GM19023 (cell line): Measurements from ENCODE around the gene ZIC3.
"Not testable (repeated sequence)": the region's sequence is repeated elsewhere in the genome, so short reads cannot be mapped to it uniquely, and the experiment has no call there.

ENCODE experiments used
- ATAC-seq: cut with Tn5 transposase; IDR thresholded peaks from one replicate; pipeline ENCODE4 v1.9.1; 2021; ENCODE audit warnings: mild to moderate bottlenecking, moderate library complexity; ENCODE audit not compliant: unreplicated experiment

The ZIC3 gene

GRCh38 chrX:137565921-137566745, at the start of gene ZIC3:
ZIC3 (plus strand) TSS chrX:137566127; CDS start chrX:137566692, 565 bp downstream.
- ATAC-seq = no peak

GRCh38 chrX:137519459-137519858, 46.5 kb upstream of the ZIC3 start:
- no peak for ATAC-seq

GRCh38 chrX:137545711-137546651, 19.9 kb upstream of the ZIC3 start:
- ATAC-seq = no peak

GRCh38 chrX:137547291-137547690, 18.6 kb upstream of the ZIC3 start:
- no peak for ATAC-seq

- ATAC-seq = no peak
These were observed 17.7 kb upstream of the ZIC3 start for GRCh38 chrX:137548261-137548660.

- no peak for ATAC-seq
These were observed 16.9 kb upstream of the ZIC3 start for GRCh38 chrX:137549073-137549472.

- no peak for ATAC-seq
These were observed 15.9 kb upstream of the ZIC3 start for GRCh38 chrX:137549851-137550664.

- no peak for ATAC-seq
These were observed 15.2 kb upstream of the ZIC3 start for GRCh38 chrX:137550665-137551261.

GRCh38 chrX:137552098-137552497, 13.8 kb upstream of the ZIC3 start:
- not testable (repeated sequence) for ATAC-seq

- no peak for ATAC-seq
These were observed 3.8 kb upstream of the ZIC3 start for GRCh38 chrX:137562096-137562495.

- no peak for ATAC-seq
These were observed 2.0 kb upstream of the ZIC3 start for GRCh38 chrX:137563681-137564651.

GRCh38 chrX:137565318-137565904, 516 bp upstream of the ZIC3 start:
- ATAC-seq = no peak

- ATAC-seq = no peak
These were observed 1.1 kb downstream of the ZIC3 start for GRCh38 chrX:137566746-137567679.

GRCh38 chrX:137567682-137568232, 1.8 kb downstream of the ZIC3 start:
- no peak for ATAC-seq

GRCh38 chrX:137568741-137569469, 3.0 kb downstream of the ZIC3 start:
- no peak for ATAC-seq

GRCh38 chrX:137569470-137569891, 3.6 kb downstream of the ZIC3 start:
- no peak for ATAC-seq
